ENCODE results near the gene INSR. TPM values are rescaled to one million over a fixed set of nuclear protein-coding genes. Genes with fewer than 3 reads are reported as not detected.
"Not testable (repeated sequence)": the region's sequence is repeated elsewhere in the genome, so short reads cannot be mapped to it uniquely, and the experiment has no call there.

The INSR gene
- total RNA-seq, 4 donors from 2014 or later: 150 to 420 (median 196) TPM

DNA sequence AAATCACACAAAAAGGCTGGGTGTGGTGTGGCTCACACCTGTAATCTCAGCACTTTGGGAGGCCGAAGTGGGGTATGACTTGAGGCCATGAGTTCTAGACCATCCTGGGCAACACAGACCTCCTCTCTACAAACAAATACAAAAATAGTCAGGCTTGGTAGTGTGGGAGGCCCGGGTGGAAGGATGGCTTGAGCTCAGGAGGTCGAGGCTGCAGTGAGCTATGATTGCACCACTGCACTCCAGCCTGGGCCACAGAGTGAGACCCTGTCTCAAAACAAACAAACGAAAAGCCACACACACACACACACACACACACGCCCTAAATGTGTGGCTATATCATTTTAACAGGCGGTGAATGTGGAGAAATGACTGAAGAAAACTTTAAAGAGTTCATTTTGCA is 225.6 kb downstream of the INSR start:
- peaks cover 2 to 31% (median 10%) of the 10 kb centered on the region in 3 donors for H3K36me3 ChIP-seq
- no peak for TF ChIP-seq POLR2A (IDR thresholded peaks at IDR 0.05)
- TF ChIP-seq, protein P1, sequence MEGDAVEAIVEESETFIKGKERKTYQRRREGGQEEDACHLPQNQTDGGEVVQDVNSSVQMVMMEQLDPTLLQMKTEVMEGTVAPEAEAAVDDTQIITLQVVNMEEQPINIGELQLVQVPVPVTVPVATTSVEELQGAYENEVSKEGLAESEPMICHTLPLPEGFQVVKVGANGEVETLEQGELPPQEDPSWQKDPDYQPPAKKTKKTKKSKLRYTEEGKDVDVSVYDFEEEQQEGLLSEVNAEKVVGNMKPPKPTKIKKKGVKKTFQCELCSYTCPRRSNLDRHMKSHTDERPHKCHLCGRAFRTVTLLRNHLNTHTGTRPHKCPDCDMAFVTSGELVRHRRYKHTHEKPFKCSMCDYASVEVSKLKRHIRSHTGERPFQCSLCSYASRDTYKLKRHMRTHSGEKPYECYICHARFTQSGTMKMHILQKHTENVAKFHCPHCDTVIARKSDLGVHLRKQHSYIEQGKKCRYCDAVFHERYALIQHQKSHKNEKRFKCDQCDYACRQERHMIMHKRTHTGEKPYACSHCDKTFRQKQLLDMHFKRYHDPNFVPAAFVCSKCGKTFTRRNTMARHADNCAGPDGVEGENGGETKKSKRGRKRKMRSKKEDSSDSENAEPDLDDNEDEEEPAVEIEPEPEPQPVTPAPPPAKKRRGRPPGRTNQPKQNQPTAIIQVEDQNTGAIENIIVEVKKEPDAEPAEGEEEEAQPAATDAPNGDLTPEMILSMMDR (IDR thresholded peaks at IDR 0.05): no peak
- TF ChIP-seq EP300 (IDR thresholded peaks at IDR 0.05): no peak
- H3K27ac ChIP-seq: peak overlapping the region in 3 of 4 donors; percentile 69 to 92 (median 80)
- peak overlapping the region in 2 of 4 donors; percentile 84 to 99 for H3K4me3 ChIP-seq
- peaks cover 0 to 3% (median 0%) of the 10 kb centered on the region in 4 donors for H3K9me3 ChIP-seq
- WGBS, 2 donors: 82 to 84% methylated on average over 6 of the region's 6 CpGs
- peaks cover 0 to 10% (median 7%) of the 10 kb centered on the region in 4 donors for H3K4me1 ChIP-seq
- no peak for DNase-seq (ENCODE audit: low spot score in 2 of 2)
- H3K27me3 ChIP-seq: no peaks in the 10 kb centered on the region

DNA sequence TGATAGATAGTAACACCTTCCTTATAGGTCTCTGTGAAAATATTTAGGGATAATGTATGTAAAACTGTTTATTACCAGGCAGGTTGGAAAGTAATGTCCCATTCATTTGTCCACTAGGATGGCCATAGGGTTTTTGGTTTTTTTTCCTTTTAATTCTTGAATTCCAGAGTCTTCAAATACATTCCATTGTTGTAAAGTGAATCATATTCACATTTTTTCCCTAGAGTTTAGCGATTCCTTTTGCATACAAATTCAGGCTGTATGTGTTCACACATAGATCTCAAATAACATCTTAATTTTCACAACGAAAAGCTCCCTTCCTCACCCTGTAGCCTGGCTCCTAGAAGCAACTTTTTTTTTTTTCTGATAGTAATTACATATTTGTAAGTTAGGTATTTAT is 226.5 kb downstream of the INSR start:
- DNase-seq (ENCODE audit: low spot score in 2 of 2): no peak
- Histone ChIP-seq H3K36me3 (peaks cover 2 to 22% (median 6%) of the 10 kb centered on the region in 3 donors), H3K9me3 (no peaks in the 10 kb centered on the region), H3K4me3 (no peak overlapping the region), H3K27me3 (no peaks in the 10 kb centered on the region), H3K4me1 (peaks cover 0 to 10% (median 7%) of the 10 kb centered on the region in 4 donors), H3K27ac (no peak overlapping the region)
- WGBS, 2 donors: 84 to 89% methylated on average over 2 of the region's 2 CpGs
- TF ChIP-seq, protein P1 (IDR thresholded peaks at IDR 0.05): no peak
- no peak for TF ChIP-seq EP300 (IDR thresholded peaks at IDR 0.05)
- TF ChIP-seq POLR2A (IDR thresholded peaks at IDR 0.05): no peak

GRCh38 chr19:7067122-7067521 is 227.1 kb downstream of the INSR start:
- not testable (repeated sequence) for H3K27me3 ChIP-seq; H3K9me3 ChIP-seq; H3K4me3 ChIP-seq; H3K27ac ChIP-seq; DNase-seq (ENCODE audit: low spot score in 2 of 2)
- H3K4me1 ChIP-seq: peaks cover 0 to 10% (median 7%) of the 10 kb centered on the region in 4 donors
- peaks cover 0 to 16% (median 0%) of the 10 kb centered on the region in 3 donors for H3K36me3 ChIP-seq
- 45 to 60% methylated on average over 13 of the region's 13 CpGs for WGBS, 2 donors

DNA sequence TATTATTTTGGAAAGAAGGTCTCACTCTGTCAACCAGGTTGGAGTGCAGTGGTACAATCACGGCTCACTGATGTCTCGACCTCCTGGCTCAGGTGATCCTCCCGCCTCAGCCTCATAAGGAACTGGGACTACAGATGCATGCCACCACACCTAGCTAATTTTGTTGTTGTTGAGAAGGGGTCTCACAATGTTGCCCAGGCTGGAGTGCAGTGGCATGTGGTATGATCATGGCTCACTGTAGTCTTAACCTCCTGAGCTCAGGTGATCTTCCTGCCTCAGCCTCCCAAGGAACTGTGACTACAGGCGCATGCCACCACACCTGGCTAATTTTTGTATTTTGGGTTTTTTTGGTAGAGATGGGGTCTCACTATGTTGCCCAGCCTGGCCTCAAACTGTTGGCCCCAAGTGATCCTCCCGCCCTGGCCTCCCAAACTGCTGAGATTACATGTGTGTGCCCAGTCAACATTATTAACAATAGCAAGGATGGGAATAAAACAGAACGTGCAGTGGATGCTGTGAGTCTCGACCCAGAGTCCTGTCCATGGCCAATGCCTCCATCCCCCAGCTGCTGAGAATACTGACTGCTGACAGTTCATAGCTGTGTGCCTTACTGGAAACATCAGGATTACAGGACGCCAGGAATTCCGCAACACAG is 230.3 kb downstream of the INSR start:
- 86 to 91% methylated on average over 9 of the region's 9 CpGs for WGBS, 2 donors
- no peaks in the 10 kb centered on the region for H3K27me3 ChIP-seq
- H3K36me3 ChIP-seq: no peaks in the 10 kb centered on the region
- DNase-seq (ENCODE audit: low spot score in 2 of 2): no peak
- TF ChIP-seq POLR2A (IDR thresholded peaks at IDR 0.05) (no peak), EP300 (IDR thresholded peaks at IDR 0.05) (no peak)
- TF ChIP-seq, protein P1 (IDR thresholded peaks at IDR 0.05): no peak
- H3K9me3 ChIP-seq: no peaks in the 10 kb centered on the region
- no peaks in the 10 kb centered on the region for H3K4me1 ChIP-seq
- H3K4me3 ChIP-seq: no peak overlapping the region
- H3K27ac ChIP-seq: no peak overlapping the region

GRCh38 chr19:7063339-7063738 is 230.9 kb downstream of the INSR start:
- Histone ChIP-seq H3K4me1 (no peaks in the 10 kb centered on the region), H3K36me3 (no peaks in the 10 kb centered on the region), H3K27ac (no peak overlapping the region), H3K4me3 (no peak overlapping the region), H3K27me3 (no peaks in the 10 kb centered on the region), H3K9me3 (no peaks in the 10 kb centered on the region)
- WGBS, 2 donors: 79 to 91% methylated on average over 4 of the region's 4 CpGs
- DNase-seq (ENCODE audit: low spot score in 2 of 2): no peak
- TF ChIP-seq, protein P1 (IDR thresholded peaks at IDR 0.05): no peak
- TF ChIP-seq EP300 (IDR thresholded peaks at IDR 0.05) (no peak), POLR2A (IDR thresholded peaks at IDR 0.05) (no peak)

Other genes with a start within 250 kb of the INSR start
- gene MBD3L2, start 245.1 kb downstream of the INSR start, total RNA-seq: not detected
- not detected for gene MBD3L3, start 235.7 kb downstream of the INSR start, total RNA-seq
- gene ZNF557, start 224.7 kb downstream of the INSR start, total RNA-seq: 10 to 100 TPM in 1 of 4 donors, 1 to 10 TPM in 3; 7.3 to 14.6 (median 9.8) TPM
- 10 to 100 TPM; 19.9 to 58.5 (median 31.9) TPM for gene ARHGEF18, start 54.5 kb upstream of the INSR start, total RNA-seq
- 1 to 10 TPM; 4.4 to 9.2 (median 7.8) TPM for gene PEX11G, start 194.6 kb upstream of the INSR start, total RNA-seq
- 10 to 100 TPM; 40.0 to 84.0 (median 69.2) TPM for gene ZNF358, start 221.7 kb upstream of the INSR start, total RNA-seq
- 10 to 100 TPM; 21.3 to 52.2 (median 31.3) TPM for gene MCOLN1, start 228.2 kb upstream of the INSR start, total RNA-seq
- gene PNPLA6, start 241.3 kb upstream of the INSR start, total RNA-seq: 100 to 1,000 TPM in 1 of 4 donors, 10 to 100 TPM in 3; 66.3 to 138 (median 68.3) TPM